Smooth muscle cell (in vitro differentiated cells): ENCODE results near the gene COL11A2. TPM values are rescaled to one million over a fixed set of nuclear protein-coding genes. Genes with fewer than 3 reads are reported as not detected.

Experiments used
- DNase-seq: peaks from one replicate; lab custom pipeline; 2025; ENCODE audit not compliant: unreplicated experiment; lab: John Stamatoyannopoulos, UW
- H2AFZ ChIP-seq: fragments of 200-600 bp; sonication (generic); 2 replicates; pipeline ENCODE4 v1.6.0; 2016; ENCODE audit warnings: antibody characterized with exemption, low read depth, mild to moderate bottlenecking
- H3F3A ChIP-seq: fragments of 200-600 bp; sonication (generic); 2 replicates; pipeline ENCODE4 v1.6.0; 2017; ENCODE audit warnings: antibody characterized with exemption, low read depth
- H3K27ac ChIP-seq: fragments of 200-600 bp; sonication (generic); 2 replicates; pipeline ENCODE4 v1.5.1; 2016; ENCODE audit warnings: low read depth, mild to moderate bottlenecking
- H3K27me3 ChIP-seq: fragments of 200-600 bp; sonication (generic); 2 replicates; pipeline ENCODE4 v1.6.1; 2016; ENCODE audit warnings: low read depth, mild to moderate bottlenecking
- H3K36me3 ChIP-seq: fragments of 200-600 bp; sonication (generic); 2 replicates; pipeline ENCODE4 v1.5.1; 2016; ENCODE audit warnings: low read depth
- H3K4me1 ChIP-seq: fragments of 200-600 bp; sonication (generic); 2 replicates; pipeline ENCODE4 v1.5.1; 2016; ENCODE audit warnings: low read depth
- H3K4me2 ChIP-seq: fragments of 200-600 bp; sonication (generic); 2 replicates; pipeline ENCODE4 v1.6.0; 2016; ENCODE audit warnings: mild to moderate bottlenecking
- H3K4me3 ChIP-seq: fragments of 200-600 bp; sonication (generic); 2 replicates; pipeline ENCODE4 v1.5.1; 2016; ENCODE audit warnings: mild to moderate bottlenecking
- H3K79me2 ChIP-seq: fragments of 200-600 bp; sonication (generic); 2 replicates; pipeline ENCODE4 v1.6.0; 2016; ENCODE audit warnings: low read depth, mild to moderate bottlenecking
- H3K9ac ChIP-seq: fragments of 200-600 bp; sonication (generic); 2 replicates; pipeline ENCODE4 v1.6.0; 2016; ENCODE audit warnings: low read depth
- H3K9me3 ChIP-seq: fragments of 200-600 bp; sonication (generic); replicated peaks from 2 replicates; pipeline ENCODE4 v1.5.1; 2016; ENCODE audit warnings: low read depth
- H4K20me1 ChIP-seq: fragments of 200-600 bp; sonication (generic); 2 replicates; pipeline ENCODE4 v1.6.0; 2016; ENCODE audit warnings: low read depth
- CTCF ChIP-seq: fragments of 200-600 bp; sonication (generic); IDR thresholded peaks from 2 replicates; pipeline ENCODE4 v1.5.1; 2017; ENCODE audit warnings: borderline replicate concordance, mild to moderate bottlenecking, antibody characterized with exemption; ENCODE audit not compliant: insufficient read depth, poor library complexity, severe bottlenecking
- WGBS: methylation state at CpG from one replicate; pipeline ENCODE4 v1.1.7; 2016; ENCODE audit warnings: low lambda C conversion rate; 5-methylcytosine and 5-hydroxymethylcytosine counted together
- polyA plus RNA-seq: library from polyadenylated mRNA; unstranded; fragments of >200 nt; fragmentation: Nextera tagmentation; extraction: Ambion mirVana; gene quantifications from 2 replicates; pipeline ENCODE4 v1.2.1, GENCODE V29; 2016
- total RNA-seq: library from RNA; depleted of rRNA; stranded (reverse); fragments of >200 nt; gene quantifications from 2 replicates; pipeline ENCODE4 v1.2.3, GENCODE V29; 2014

The COL11A2 gene
- total and polyA plus RNA-seq, 2 experiments from 2014 or later: 0.36 to 1.2 TPM

GRCh38 chr6:33143113-33143770 lies 49.0 kb downstream of the COL11A2 start:
- no peak for TF ChIP-seq CTCF
- no peak for DNase-seq
- Histone ChIP-seq H2AFZ (no peak overlapping the region), H3F3A (no peaks in the 10 kb centered on the region), H3K9ac (no peak overlapping the region), H3K27me3 (peaks cover 3% of the 10 kb centered on the region), H3K4me1 (no peaks in the 10 kb centered on the region), H3K4me2 (no peak overlapping the region), H3K4me3 (no peak overlapping the region), H3K9me3 (no peaks in the 10 kb centered on the region), H3K79me2 (no peaks in the 10 kb centered on the region), H3K36me3 (no peaks in the 10 kb centered on the region), H4K20me1 (no peaks in the 10 kb centered on the region), H3K27ac (no peak overlapping the region)
- WGBS: 76% methylated on average over 14 of the region's 14 CpGs

- no peaks in the 10 kb centered on the region for H3K4me1 ChIP-seq
- no peak overlapping the region for H3K27ac ChIP-seq
- no peaks in the 10 kb centered on the region for H4K20me1 ChIP-seq
- no peaks in the 10 kb centered on the region for H3F3A ChIP-seq
- H3K27me3 ChIP-seq: peaks cover 3% of the 10 kb centered on the region
- H3K36me3 ChIP-seq: no peaks in the 10 kb centered on the region
- no peaks in the 10 kb centered on the region for H3K9me3 ChIP-seq
- no peak for TF ChIP-seq CTCF
- DNase-seq: no peak
- WGBS: 76% methylated on average over 5 of the region's 5 CpGs
- no peak overlapping the region for H3K4me2 ChIP-seq
- no peak overlapping the region for H3K4me3 ChIP-seq
- H3K9ac ChIP-seq: no peak overlapping the region
- no peaks in the 10 kb centered on the region for H3K79me2 ChIP-seq
- H2AFZ ChIP-seq: no peak overlapping the region
These were observed 49.7 kb downstream of the COL11A2 start for GRCh38 chr6:33142501-33143070.

GRCh38 chr6:33140556-33140955 lies 51.7 kb downstream of the COL11A2 start:
- Histone ChIP-seq H3K4me2 (no peak overlapping the region), H3K79me2 (no peaks in the 10 kb centered on the region), H3K9ac (no peak overlapping the region), H3K36me3 (no peaks in the 10 kb centered on the region), H3F3A (no peaks in the 10 kb centered on the region), H3K4me3 (no peak overlapping the region), H4K20me1 (no peaks in the 10 kb centered on the region), H3K4me1 (no peaks in the 10 kb centered on the region), H3K27me3 (peaks cover 3% of the 10 kb centered on the region), H2AFZ (no peak overlapping the region), H3K27ac (no peak overlapping the region), H3K9me3 (no peaks in the 10 kb centered on the region)
- DNase-seq: no peak
- no peak for TF ChIP-seq CTCF
- WGBS: 80% methylated on average over 7 of the region's 7 CpGs
